ENCODE measurements around the gene MVD.

MVD gene

GRCh38 chr16:88700636-88701482, 38.0 kb upstream of the MVD start:
- Mint-ChIP-seq H3K36me3 (ENCODE audit: low read depth) (peaks cover 38% of the 10 kb centered on the region), H3K4me1 (ENCODE audit: low read depth) (peaks cover 47% of the 10 kb centered on the region)

DNA sequence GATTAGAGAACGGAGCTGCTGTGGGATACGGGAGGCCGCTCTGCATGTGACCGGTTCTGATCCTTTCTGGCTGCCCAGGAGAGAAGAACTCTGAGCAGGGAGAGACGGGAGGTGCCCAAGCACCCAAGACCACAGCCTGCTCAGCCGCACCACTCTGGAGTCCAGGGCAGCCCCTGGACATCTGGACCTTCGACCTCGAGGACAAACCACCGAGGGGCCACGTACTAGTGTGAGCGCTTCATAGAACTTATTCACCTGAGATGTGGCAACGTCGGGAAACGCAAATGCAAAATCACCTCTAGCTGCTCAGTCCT, 37.4 kb upstream of the MVD start:
- Mint-ChIP-seq H3K27me3 (ENCODE audit: low read depth) (no peaks in the 10 kb centered on the region), H3K9me3 (no peaks in the 10 kb centered on the region), H3K4me3 (peak overlapping the region; percentile 98), H3K4me1 (ENCODE audit: low read depth) (peaks cover 45% of the 10 kb centered on the region), H3K36me3 (ENCODE audit: low read depth) (peaks cover 36% of the 10 kb centered on the region), H3K27ac (peak overlapping the region; percentile 97)

More at GRCh38 chr16:88700636-88701482, 38.0 kb upstream of the MVD start:
- no peaks in the 10 kb centered on the region for H3K27me3 Mint-ChIP-seq (ENCODE audit: low read depth)
- peak overlapping the region; percentile 98 for H3K4me3 Mint-ChIP-seq
- no peaks in the 10 kb centered on the region for H3K9me3 Mint-ChIP-seq
- peak overlapping the region; percentile 97 for H3K27ac Mint-ChIP-seq

- no peak overlapping the region for H3K4me3 Mint-ChIP-seq
- no peaks in the 10 kb centered on the region for H3K27me3 Mint-ChIP-seq (ENCODE audit: low read depth)
- no peaks in the 10 kb centered on the region for H3K9me3 Mint-ChIP-seq
- H3K36me3 Mint-ChIP-seq (ENCODE audit: low read depth), result peaks cover 36% of the 10 kb centered on the region
- H3K4me1 Mint-ChIP-seq (ENCODE audit: low read depth), result peaks cover 39% of the 10 kb centered on the region
- no peak overlapping the region for H3K27ac Mint-ChIP-seq
Measured at GRCh38 chr16:88699180-88699579, 36.3 kb upstream of the MVD start.

- Mint-ChIP-seq H3K4me1 (ENCODE audit: low read depth) (peaks cover 37% of the 10 kb centered on the region), H3K4me3 (no peak overlapping the region), H3K27me3 (ENCODE audit: low read depth) (no peaks in the 10 kb centered on the region), H3K36me3 (ENCODE audit: low read depth) (peaks cover 32% of the 10 kb centered on the region), H3K9me3 (no peaks in the 10 kb centered on the region), H3K27ac (no peak overlapping the region)
Measured at GRCh38 chr16:88698646-88699045, 35.8 kb upstream of the MVD start.

- peaks cover 29% of the 10 kb centered on the region for H3K36me3 Mint-ChIP-seq (ENCODE audit: low read depth)
- peak overlapping the region; percentile 34 for H3K4me3 Mint-ChIP-seq
- peak overlapping the region; percentile 55 for H3K27ac Mint-ChIP-seq
- peaks cover 34% of the 10 kb centered on the region for H3K4me1 Mint-ChIP-seq (ENCODE audit: low read depth)
- no peaks in the 10 kb centered on the region for H3K9me3 Mint-ChIP-seq
- H3K27me3 Mint-ChIP-seq (ENCODE audit: low read depth), result no peaks in the 10 kb centered on the region
Measured at GRCh38 chr16:88697831-88698615, 35.1 kb upstream of the MVD start.

DNA sequence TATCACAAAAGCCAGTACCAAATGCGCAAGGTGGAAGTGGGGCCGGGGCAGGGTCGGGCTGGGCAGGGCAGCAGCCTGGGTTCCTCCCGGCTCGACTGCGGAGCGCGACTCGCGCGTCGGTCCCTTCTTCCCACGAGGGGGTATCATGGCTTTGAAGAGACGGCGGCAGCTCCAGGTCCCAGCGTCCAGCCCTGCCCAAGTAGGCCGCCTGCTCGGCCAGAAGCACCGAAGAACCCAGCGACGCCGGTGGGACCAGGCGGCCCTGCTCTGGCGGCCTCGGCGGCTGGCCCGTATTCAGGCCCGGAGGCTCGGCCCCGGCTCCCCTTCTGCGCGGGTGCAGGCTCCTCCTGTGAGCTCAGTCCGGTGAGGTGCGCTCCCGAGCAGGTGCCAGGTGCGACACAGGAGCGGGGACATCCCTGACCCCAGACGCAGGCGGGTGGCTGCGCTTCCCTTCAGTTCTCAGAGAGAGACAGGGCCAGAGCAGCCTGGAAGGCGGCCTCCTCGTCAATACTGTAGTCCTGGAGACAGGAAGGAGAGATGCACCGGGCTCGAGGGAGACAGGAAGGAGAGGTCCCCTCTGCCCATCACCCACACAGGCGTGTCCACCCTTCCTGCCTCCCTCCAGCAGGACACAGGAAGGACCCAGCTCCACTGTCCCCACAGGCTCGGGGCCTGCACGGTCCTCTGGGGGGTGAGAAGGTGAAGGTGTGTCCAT, 34.4 kb upstream of the MVD start:
- H3K4me3 Mint-ChIP-seq, result no peak overlapping the region
- H3K27me3 Mint-ChIP-seq (ENCODE audit: low read depth), result no peaks in the 10 kb centered on the region
- peak overlapping the region; percentile 55 for H3K27ac Mint-ChIP-seq
- H3K4me1 Mint-ChIP-seq (ENCODE audit: low read depth), result peaks cover 33% of the 10 kb centered on the region
- peaks cover 25% of the 10 kb centered on the region for H3K36me3 Mint-ChIP-seq (ENCODE audit: low read depth)
- H3K9me3 Mint-ChIP-seq, result no peaks in the 10 kb centered on the region

DNA sequence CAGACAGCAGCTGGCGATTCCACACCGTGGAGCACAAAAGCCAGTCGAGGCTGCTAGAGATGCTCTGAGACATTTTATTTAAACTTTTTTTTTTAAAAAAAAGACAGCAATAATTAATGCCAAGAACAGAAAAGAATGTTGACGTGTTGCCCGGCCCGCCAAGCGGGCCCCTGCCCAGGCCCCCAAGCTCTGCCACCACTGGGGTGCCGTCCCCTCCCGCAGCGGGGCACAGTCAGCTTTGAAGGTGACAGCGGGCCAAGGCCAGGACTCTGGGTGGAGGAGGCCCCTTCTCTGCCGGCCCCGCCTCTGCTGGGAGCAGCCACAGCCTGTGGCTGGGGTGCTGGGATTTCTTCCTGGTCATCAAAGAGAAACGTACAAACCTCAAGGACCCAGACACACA, 33.5 kb upstream of the MVD start:
- H3K4me1 Mint-ChIP-seq (ENCODE audit: low read depth), result peaks cover 34% of the 10 kb centered on the region
- no peak overlapping the region for H3K4me3 Mint-ChIP-seq
- H3K27me3 Mint-ChIP-seq (ENCODE audit: low read depth), result no peaks in the 10 kb centered on the region
- peaks cover 25% of the 10 kb centered on the region for H3K36me3 Mint-ChIP-seq (ENCODE audit: low read depth)
- H3K9me3 Mint-ChIP-seq, result no peaks in the 10 kb centered on the region
- no peak overlapping the region for H3K27ac Mint-ChIP-seq

GRCh38 chr16:88695753-88696152, 32.9 kb upstream of the MVD start:
- Mint-ChIP-seq H3K4me3 (no peak overlapping the region), H3K4me1 (ENCODE audit: low read depth) (peaks cover 34% of the 10 kb centered on the region), H3K36me3 (ENCODE audit: low read depth) (peaks cover 23% of the 10 kb centered on the region), H3K27ac (no peak overlapping the region), H3K27me3 (ENCODE audit: low read depth) (no peaks in the 10 kb centered on the region), H3K9me3 (no peaks in the 10 kb centered on the region)

DNA sequence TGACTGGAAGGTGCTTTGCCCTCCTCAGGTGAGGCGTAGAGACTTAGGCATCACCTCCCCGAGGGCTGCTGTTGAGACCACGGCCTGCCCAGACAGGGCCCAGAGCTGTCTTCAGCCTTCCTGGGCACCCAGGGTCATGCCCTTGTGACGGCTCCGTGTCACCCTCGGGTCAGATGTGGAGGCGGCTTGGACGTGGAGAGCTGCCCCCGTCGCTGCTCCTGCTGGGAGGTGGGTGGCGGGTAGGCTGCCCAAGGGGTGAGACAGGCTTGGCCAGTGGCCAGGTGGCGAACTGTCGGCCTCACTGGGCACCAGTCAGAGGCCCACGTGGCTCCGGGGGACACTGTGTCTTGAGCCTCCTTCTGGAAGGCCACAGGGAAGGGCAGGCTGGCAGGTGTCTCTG, 32.3 kb upstream of the MVD start:
- H3K27me3 Mint-ChIP-seq (ENCODE audit: low read depth), result no peaks in the 10 kb centered on the region
- no peaks in the 10 kb centered on the region for H3K9me3 Mint-ChIP-seq
- peaks cover 19% of the 10 kb centered on the region for H3K36me3 Mint-ChIP-seq (ENCODE audit: low read depth)
- no peak overlapping the region for H3K4me3 Mint-ChIP-seq
- peaks cover 34% of the 10 kb centered on the region for H3K4me1 Mint-ChIP-seq (ENCODE audit: low read depth)
- H3K27ac Mint-ChIP-seq, result no peak overlapping the region

GRCh38 chr16:88694221-88695087, 31.6 kb upstream of the MVD start:
- no peak overlapping the region for H3K4me3 Mint-ChIP-seq
- no peaks in the 10 kb centered on the region for H3K9me3 Mint-ChIP-seq
- peak overlapping the region; percentile 26 for H3K27ac Mint-ChIP-seq
- no peaks in the 10 kb centered on the region for H3K27me3 Mint-ChIP-seq (ENCODE audit: low read depth)
- H3K36me3 Mint-ChIP-seq (ENCODE audit: low read depth), result peaks cover 12% of the 10 kb centered on the region
- peaks cover 29% of the 10 kb centered on the region for H3K4me1 Mint-ChIP-seq (ENCODE audit: low read depth)

DNA sequence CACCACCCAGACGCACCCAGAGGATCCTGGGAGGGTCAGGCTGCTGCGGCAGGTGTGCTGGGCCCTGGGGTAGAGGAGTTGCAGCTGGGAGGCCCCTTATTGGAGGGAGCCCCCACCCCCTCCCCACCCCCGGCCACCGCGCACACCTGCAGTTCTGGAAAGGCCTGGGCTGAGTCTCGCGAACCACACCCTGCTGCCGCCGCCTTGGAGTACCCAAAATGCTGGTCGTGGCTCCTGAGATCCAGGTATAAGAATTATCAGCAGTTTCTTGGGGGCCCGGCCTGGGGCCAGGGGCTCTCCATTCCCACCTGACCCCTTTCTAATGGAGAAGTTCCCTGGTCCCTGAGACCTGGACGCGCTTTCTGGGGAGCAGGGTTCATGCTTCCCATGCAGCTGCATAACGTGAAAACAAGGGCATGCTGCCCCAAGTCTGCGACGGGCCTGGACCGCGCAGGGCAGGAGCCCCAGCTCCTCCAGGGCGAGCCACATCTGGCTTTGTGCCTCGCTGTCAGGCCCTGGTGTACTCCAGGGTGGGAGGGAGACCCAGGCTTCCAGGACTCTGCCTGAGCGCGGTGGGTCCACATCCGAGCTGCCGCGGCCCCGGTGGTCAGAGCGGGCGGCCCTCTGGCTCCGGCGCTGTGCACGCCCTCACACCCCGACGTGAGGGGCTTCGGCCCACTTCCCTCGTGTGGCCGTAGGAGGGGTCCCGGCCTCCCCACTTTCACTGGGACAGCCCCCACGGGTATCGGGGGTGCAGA, 30.7 kb upstream of the MVD start:
- no peaks in the 10 kb centered on the region for H3K9me3 Mint-ChIP-seq
- peak overlapping the region; percentile 26 for H3K27ac Mint-ChIP-seq
- peaks cover 11% of the 10 kb centered on the region for H3K36me3 Mint-ChIP-seq (ENCODE audit: low read depth)
- H3K4me3 Mint-ChIP-seq, result no peak overlapping the region
- peaks cover 34% of the 10 kb centered on the region for H3K4me1 Mint-ChIP-seq (ENCODE audit: low read depth)
- no peaks in the 10 kb centered on the region for H3K27me3 Mint-ChIP-seq (ENCODE audit: low read depth)

DNA sequence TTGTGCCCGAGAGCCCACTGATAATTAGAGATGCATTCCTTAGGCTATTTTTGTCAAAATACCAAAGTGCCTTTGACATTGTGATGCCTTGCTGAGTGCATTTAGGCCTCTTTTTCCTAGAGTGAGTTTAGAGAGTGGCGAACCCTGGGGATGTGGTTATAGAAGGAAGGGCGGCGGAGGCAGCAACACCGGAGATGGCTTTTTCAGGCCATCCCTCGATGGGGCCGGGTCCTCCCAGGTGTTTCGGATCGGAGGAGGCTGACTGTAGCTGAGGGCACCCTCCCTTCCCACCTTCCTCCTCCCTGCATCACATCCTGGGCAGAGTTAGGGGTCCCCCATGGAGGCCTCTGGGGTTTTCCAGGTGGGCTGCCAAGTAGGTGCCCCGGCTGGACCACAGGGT, 30.0 kb upstream of the MVD start:
- peaks cover 34% of the 10 kb centered on the region for H3K4me1 Mint-ChIP-seq (ENCODE audit: low read depth)
- H3K4me3 Mint-ChIP-seq, result peak overlapping the region; percentile 18
- H3K36me3 Mint-ChIP-seq (ENCODE audit: low read depth), result peaks cover 11% of the 10 kb centered on the region
- H3K27ac Mint-ChIP-seq, result peak overlapping the region; percentile 84
- no peaks in the 10 kb centered on the region for H3K9me3 Mint-ChIP-seq
- H3K27me3 Mint-ChIP-seq (ENCODE audit: low read depth), result no peaks in the 10 kb centered on the region

- Mint-ChIP-seq H3K4me1 (ENCODE audit: low read depth) (peaks cover 31% of the 10 kb centered on the region), H3K9me3 (no peaks in the 10 kb centered on the region), H3K4me3 (peak overlapping the region; percentile 72), H3K36me3 (ENCODE audit: low read depth) (peaks cover 5% of the 10 kb centered on the region), H3K27ac (peak overlapping the region; percentile 84), H3K27me3 (ENCODE audit: low read depth) (no peaks in the 10 kb centered on the region)
Measured at GRCh38 chr16:88691924-88692560, 29.2 kb upstream of the MVD start.

Data from T-helper 1 cell treated with Interleukin-12 subunit alpha and Interleukin-12 subunit beta and Interleukin-4 antibody, amounts not matched to agents 30 μg/mL and 1 μg/mL, for 36 hours (primary cell).